B cell (primary cell): ENCODE results near the gene SLC6A6. TPM values are rescaled to one million over a fixed set of nuclear protein-coding genes. Genes with fewer than 3 reads are reported as not detected.

Experiments used
- ATAC-seq: fragments of 200-7000 bp; cut with Tn5 transposase; one replicate; pipeline ENCODE4 v1.10.0; 2021; ENCODE audit warnings: low read depth, mild to moderate bottlenecking, moderate number of reproducible peaks, moderate library complexity
- CTCF ChIA-PET: fragments of 350-600 bp; sonication (Branson Sonifier 250); formaldehyde crosslinking; loops from one replicate; lab custom pipeline; 2021; ENCODE audit warnings: antibody characterized with exemption, inconsistent platforms; lab: Charles Lee
- POLR2A ChIA-PET: fragments of 350-600 bp; sonication (Branson Sonifier 250); formaldehyde crosslinking; loops from one replicate; lab custom pipeline; 2021; ENCODE audit warnings: antibody characterized with exemption; lab: Charles Lee
- DNase-seq: peaks from one replicate; pipeline ENCODE4 v3.0.0; 2013
- H2AFZ ChIP-seq: 2 replicates; pipeline ENCODE4 v1.6.1; 2012; ENCODE audit warnings: mild to moderate bottlenecking, low read depth, low read length; ENCODE audit not compliant: insufficient read depth, poor library complexity, severe bottlenecking
- H3K27ac ChIP-seq, 2 donors: 1 replicate in 1 of 2; 2 replicates in 1 of 2; pipeline ENCODE4 v1.5.1; 2012 to 2013; ENCODE audit warnings: low read length in 2 of 2, mild to moderate bottlenecking in 2 of 2, moderate library complexity in 1 of 2
- H3K27me3 ChIP-seq, 4 experiments: fragments of 200-600 bp in 1 of 4; sonication (generic) in 1 of 4; replicated peaks in 1 of 4; 1 replicate in 2 of 4; 2 replicates in 2 of 4; pipeline versions ENCODE4 v1.6.1 to v1.7.0; 2013 to 2016; ENCODE audit warnings: low read length in 3 of 4, mild to moderate bottlenecking in 2 of 4, mixed read lengths in 1 of 4, moderate library complexity in 1 of 4; ENCODE audit not compliant: insufficient read depth in 4 of 4, control insufficient read depth in 3 of 4; ENCODE audit errors: control extremely low read depth in 1 of 4
- H3K36me3 ChIP-seq, 2 experiments: replicated peaks in 1 of 2; 1 replicate in 1 of 2; 2 replicates in 1 of 2; pipeline versions ENCODE4 v1.6.1 to v1.7.1; 2013; ENCODE audit warnings: low read length in 1 of 2; ENCODE audit not compliant: insufficient read depth in 2 of 2, control insufficient read depth in 1 of 2; ENCODE audit errors: control extremely low read depth in 1 of 2, extremely low read depth in 1 of 2
- H3K4me1 ChIP-seq, 2 donors: fragments of 200-600 bp in 1 of 2; sonication (generic) in 1 of 2; 1 replicate in 1 of 2; 2 replicates in 1 of 2; pipeline versions ENCODE4 v1.5.1 to v1.6.1; 2013 to 2017; ENCODE audit warnings: low read length in 2 of 2; ENCODE audit not compliant: control insufficient read depth in 2 of 2, insufficient read depth in 2 of 2
- H3K4me2 ChIP-seq: replicated peaks from 2 replicates; pipeline ENCODE3; 2012; ENCODE audit warnings: mild to moderate bottlenecking, low read depth, low read length; ENCODE audit not compliant: poor library complexity, severe bottlenecking
- H3K4me3 ChIP-seq, 5 experiments: fragments of 200-600 bp in 1 of 5; sonication (generic) in 1 of 5; 1 replicate in 3 of 5; 2 replicates in 2 of 5; pipeline versions ENCODE4 v1.5.1 to v1.7.0; 2011 to 2016; ENCODE audit warnings: low read length in 4 of 5, mild to moderate bottlenecking in 4 of 5, low read depth in 2 of 5, control low read depth in 1 of 5, moderate library complexity in 1 of 5; ENCODE audit not compliant: insufficient read depth in 1 of 5; ENCODE audit errors: control extremely low read depth in 1 of 5, extremely low read depth in 1 of 5
- H3K79me2 ChIP-seq: fragments of 200-600 bp; sonication (generic); one replicate; pipeline ENCODE4 v1.6.0; 2016; ENCODE audit warnings: low read length; ENCODE audit not compliant: control insufficient read depth, insufficient read depth
- H3K9ac ChIP-seq: fragments of 200-600 bp; sonication (generic); 2 replicates; pipeline ENCODE4 v1.6.1; 2017; ENCODE audit warnings: mild to moderate bottlenecking, low read length, moderate library complexity
- H3K9me3 ChIP-seq, 3 donors: one replicate each; pipeline versions ENCODE4 v1.6.1 to v1.7.1; 2013; ENCODE audit warnings: low read length in 2 of 3; ENCODE audit not compliant: control insufficient read depth in 2 of 3, insufficient read depth in 1 of 3; ENCODE audit errors: control extremely low read depth in 1 of 3
- H4K20me1 ChIP-seq: 2 replicates; pipeline ENCODE4 v1.6.0; 2012; ENCODE audit warnings: mild to moderate bottlenecking, low read length; ENCODE audit not compliant: insufficient read depth, control insufficient read depth, poor library complexity, severe bottlenecking
- H3K27ac Mint-ChIP-seq: one replicate; pipeline ENCODE4 v1.8.0; 2021; ENCODE audit warnings: mixed read lengths
- H3K27me3 Mint-ChIP-seq: one replicate; pipeline ENCODE4 v1.8.0; 2021; ENCODE audit warnings: mixed read lengths
- H3K4me1 Mint-ChIP-seq: one replicate; pipeline ENCODE4 v1.8.0; 2021; ENCODE audit warnings: mixed read lengths
- H3K4me3 Mint-ChIP-seq: one replicate; pipeline ENCODE4 v1.8.0; 2021; ENCODE audit warnings: mixed read lengths
- H3K9me3 Mint-ChIP-seq: one replicate; pipeline ENCODE4 v1.8.0; 2022; ENCODE audit warnings: mixed read lengths; ENCODE audit not compliant: insufficient read depth
- CTCF ChIP-seq: fragments of 200-600 bp; IDR thresholded peaks from one replicate; pipeline ENCODE4 v1.8.0; 2022; ENCODE audit warnings: antibody characterized with exemption, mild to moderate bottlenecking
- EZH2 ChIP-seq: IDR thresholded peaks from 2 replicates; pipeline ENCODE4 v1.6.1; 2012; ENCODE audit warnings: borderline replicate concordance, low read depth, mild to moderate bottlenecking, moderate library complexity, low read length; ENCODE audit not compliant: insufficient read depth, poor library complexity, severe bottlenecking
- WGBS: methylation state at CpG from one replicate; pipeline ENCODE4 v1.1.5; 2013; ENCODE audit warnings: missing lambda C conversion rate; ENCODE audit not compliant: insufficient coverage; 5-methylcytosine and 5-hydroxymethylcytosine counted together
- intact Hi-C: fragments of 100-400 bp; cut with micrococcal nuclease; formaldehyde crosslinking; loops from one replicate; pipeline ENCODE4 v1.10.0; 2022
- polyA plus RNA-seq: library from polyadenylated mRNA; depleted of rRNA; stranded (reverse); fragments of >200 nt; gene quantifications from 2 replicates; pipeline ENCODE4 v1.2.3, GENCODE V29; 2012
- total RNA-seq, 2 donors: library from RNA; stranded (reverse); fragments of 120-200 nt in 1 of 2; gene quantifications; 1 replicate in 1 of 2; 2 replicates in 1 of 2; pipeline versions ENCODE4 v1.2.3 to v1.2.4, GENCODE V29; 2013 to 2022

SLC6A6 gene
- total and polyA plus RNA-seq, 2 donors (not counting 1 experiment from before 2014, with no cell fraction given) = 34.2 to 48.7 TPM

GRCh38 chr3:14389166-14389606 is 13.2 kb upstream of the SLC6A6 start:
- TF ChIP-seq EZH2 = no peak
- no peaks in the 10 kb centered on the region for H3K9me3 Mint-ChIP-seq
- 92% methylated on average over 5 of the region's 6 CpGs for WGBS
- CTCF ChIA-PET = no interaction called here
- H3K27me3 ChIP-seq = peaks cover 0 to 4% (median under 1%) of the 10 kb centered on the region in 4 experiments
- DNase-seq (no peak), ATAC-seq (no peak)
- H3K27ac ChIP-seq = no peak overlapping the region
- POLR2A ChIA-PET = no interaction called here
- H3K4me3 Mint-ChIP-seq = no peak overlapping the region
- H3K27ac Mint-ChIP-seq = no peak overlapping the region
- H3K4me1 ChIP-seq = no peaks in the 10 kb centered on the region
- H3K9ac ChIP-seq = no peak overlapping the region
- intact Hi-C loops = no loop called here
- no peak overlapping the region for H3K4me2 ChIP-seq
- H3K4me1 Mint-ChIP-seq = peaks cover 4% of the 10 kb centered on the region
- no peak overlapping the region for H2AFZ ChIP-seq
- no peaks in the 10 kb centered on the region for H3K9me3 ChIP-seq
- H3K36me3 ChIP-seq = no peaks in the 10 kb centered on the region
- no peaks in the 10 kb centered on the region for H4K20me1 ChIP-seq
- no peaks in the 10 kb centered on the region for H3K79me2 ChIP-seq
- no peak overlapping the region for H3K4me3 ChIP-seq
- H3K27me3 Mint-ChIP-seq = peaks cover 9% of the 10 kb centered on the region

GRCh38 chr3:14389716-14390115 is 12.7 kb upstream of the SLC6A6 start:
- no peak overlapping the region for H3K27ac ChIP-seq

More at GRCh38 chr3:14389716-14390115, 12.7 kb upstream of the SLC6A6 start:
- no peak overlapping the region for H3K4me3 ChIP-seq
- Mint-ChIP-seq H3K27me3 (peaks cover 9% of the 10 kb centered on the region), H3K4me1 (peaks cover 4% of the 10 kb centered on the region), H3K27ac (no peak overlapping the region), H3K9me3 (no peaks in the 10 kb centered on the region), H3K4me3 (no peak overlapping the region)
- POLR2A ChIA-PET = no interaction called here
- no peaks in the 10 kb centered on the region for H4K20me1 ChIP-seq
- H3K27me3 ChIP-seq = peaks cover 0 to 4% (median 0%) of the 10 kb centered on the region in 4 experiments
- 3% methylated on average over 4 of the region's 5 CpGs for WGBS
- no peaks in the 10 kb centered on the region for H3K4me1 ChIP-seq
- DNase-seq (no peak), ATAC-seq (no peak)
- H2AFZ ChIP-seq = no peak overlapping the region
- intact Hi-C loops = no loop called here
- no peaks in the 10 kb centered on the region for H3K36me3 ChIP-seq
- no peak overlapping the region for H3K9ac ChIP-seq
- no peaks in the 10 kb centered on the region for H3K9me3 ChIP-seq
- no peak for TF ChIP-seq EZH2
- TF ChIP-seq CTCF = no peak
- no peaks in the 10 kb centered on the region for H3K79me2 ChIP-seq
- CTCF ChIA-PET = interaction anchor here (0.7 kb wide), 1 partner anchor 139 kb away, joined by 3 read pairs; no protein-coding TSS in a partner anchor
- no peak overlapping the region for H3K4me2 ChIP-seq
